GM12892 (cell line): Measurements from ENCODE around the gene TCEAL8.
"Not testable (repeated sequence)": the region's sequence is repeated elsewhere in the genome, so short reads cannot be mapped to it uniquely, and the experiment has no call there.

Experiments used
- DNase-seq: peaks from one replicate; pipeline ENCODE4 v3.0.0; 2011; ENCODE audit not compliant: insufficient read length
- FAIRE-seq: peaks from 2 replicates; lab custom pipeline; 2011; peaks lifted over from hg19 to GRCh38; lab: Jason Lieb, UNC
- POLR2A ChIP-seq: IDR thresholded peaks from 2 replicates; pipeline ENCODE4 v1.6.1; 2011; ENCODE audit warnings: low read depth, low read length, control low read depth
- POLR2AphosphoS5 ChIP-seq: IDR thresholded peaks from 2 replicates; pipeline ENCODE4 v1.6.1; 2011; ENCODE audit warnings: low read depth, low read length, control low read depth
- TAF1 ChIP-seq: IDR thresholded peaks from 2 replicates; pipeline ENCODE4 v1.6.1; 2011; ENCODE audit warnings: low read depth, mild to moderate bottlenecking, control low read depth, low read length, borderline replicate concordance

Gene TCEAL8

DNA sequence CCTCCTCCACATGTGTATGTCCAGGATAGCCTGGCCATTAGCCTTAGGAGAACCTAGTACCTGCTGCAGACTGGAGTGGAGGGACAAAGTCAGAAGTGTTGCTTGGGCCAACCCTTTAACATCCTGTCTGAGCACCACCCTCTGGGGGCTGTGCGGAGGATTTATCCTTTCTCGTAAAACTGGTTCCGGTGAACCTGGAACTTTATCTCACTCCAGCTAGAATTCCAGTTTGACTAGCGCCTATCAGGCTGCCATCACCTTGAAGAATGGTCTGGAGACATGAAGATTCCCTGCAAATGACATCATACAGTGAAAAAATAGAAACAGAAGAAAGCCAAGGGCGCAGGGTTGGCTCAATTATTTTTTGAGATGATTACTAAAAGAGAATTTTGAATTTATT lies 4.0 kb downstream of the TCEAL8 start:
- FAIRE-seq (no peak), DNase-seq (no peak)
- no peak for TF ChIP-seq POLR2A
- TF ChIP-seq POLR2AphosphoS5, result no peak
- TF ChIP-seq TAF1, result no peak

DNA sequence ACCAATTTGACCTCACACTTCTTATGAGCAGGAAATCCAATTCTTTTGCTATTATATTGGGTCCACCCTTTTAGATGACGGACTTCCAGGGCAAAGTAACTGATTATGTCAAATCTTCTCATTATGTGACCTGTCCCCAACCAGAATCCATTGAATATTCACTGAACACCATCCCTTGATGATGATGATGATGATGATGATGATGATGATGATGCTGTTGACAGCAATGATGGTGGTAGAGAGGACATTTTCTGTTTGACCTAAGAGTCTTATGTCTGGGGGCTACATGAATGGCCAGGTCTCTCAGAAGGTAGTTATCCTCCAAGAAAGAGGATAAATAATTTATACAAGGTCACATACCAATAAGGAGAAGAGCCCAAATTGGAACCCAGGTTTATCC lies 5.2 kb downstream of the TCEAL8 start:
- DNase-seq (no peak), FAIRE-seq (no peak)
- TF ChIP-seq POLR2A, result no peak
- TF ChIP-seq TAF1, result no peak
- TF ChIP-seq POLR2AphosphoS5, result no peak

DNA sequence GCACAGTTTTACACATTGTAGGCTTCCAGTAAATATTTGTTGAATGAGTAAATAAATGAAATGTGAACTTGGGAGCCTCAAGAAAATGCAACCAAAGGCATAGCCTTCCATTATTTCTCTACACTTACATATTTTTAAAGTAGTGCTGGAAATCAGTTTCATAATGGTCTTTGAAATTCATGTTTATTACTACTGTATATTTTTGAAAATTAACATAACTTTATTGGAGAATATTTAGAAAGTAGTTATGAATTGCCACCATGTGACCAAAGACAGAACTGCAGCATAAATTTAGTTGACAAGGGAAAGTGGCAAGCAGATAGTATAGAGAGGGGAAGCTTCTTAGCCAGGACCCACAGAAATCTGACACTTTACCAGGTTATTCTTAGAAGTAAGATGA lies 6.4 kb downstream of the TCEAL8 start:
- TF ChIP-seq POLR2A (no peak), TAF1 (no peak), POLR2AphosphoS5 (no peak)
- DNase-seq, result no peak
- no peak for FAIRE-seq

DNA sequence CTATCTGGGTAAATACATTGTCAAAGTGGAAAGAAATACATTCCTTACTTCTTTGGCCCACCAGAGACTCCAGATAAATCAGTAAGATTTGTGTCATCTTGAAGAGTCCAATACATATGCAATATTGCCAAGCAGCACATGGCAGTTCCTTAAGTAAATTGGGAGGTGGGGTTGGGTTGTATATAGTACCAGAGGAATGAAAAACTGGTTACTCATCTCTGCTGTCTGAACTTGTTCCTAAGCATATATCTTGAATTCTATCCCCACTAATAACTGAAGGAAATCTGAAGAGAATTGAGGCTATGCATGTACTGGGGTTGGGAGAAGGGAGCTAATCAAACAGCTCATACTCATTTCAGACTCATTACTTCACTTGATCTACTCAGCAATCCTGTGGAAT lies 14.8 kb downstream of the TCEAL8 start:
- DNase-seq (no peak), FAIRE-seq (no peak)
- TF ChIP-seq POLR2A (no peak), TAF1 (no peak), POLR2AphosphoS5 (no peak)

DNA sequence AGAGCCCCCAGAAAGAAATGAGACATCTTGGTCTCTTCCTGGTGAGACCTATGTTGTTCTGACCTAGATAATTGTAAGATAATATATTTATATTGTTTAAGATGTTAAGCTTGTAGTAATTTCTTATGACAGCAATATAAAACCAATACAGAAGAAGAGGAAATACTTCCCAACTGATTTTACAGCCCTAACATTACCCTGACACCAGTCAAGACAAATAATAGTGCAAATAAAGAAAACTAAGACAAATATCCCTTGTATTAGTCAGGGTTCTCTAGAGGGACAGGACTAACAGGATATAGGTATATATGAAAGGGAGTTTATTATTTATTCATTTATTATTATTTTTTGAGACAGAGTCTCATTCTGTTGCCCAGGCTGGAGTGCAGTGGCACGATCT lies 18.7 kb downstream of the TCEAL8 start:
- no peak for FAIRE-seq
- DNase-seq, result no peak
- TF ChIP-seq POLR2AphosphoS5 (no peak), TAF1 (no peak), POLR2A (no peak)

DNA sequence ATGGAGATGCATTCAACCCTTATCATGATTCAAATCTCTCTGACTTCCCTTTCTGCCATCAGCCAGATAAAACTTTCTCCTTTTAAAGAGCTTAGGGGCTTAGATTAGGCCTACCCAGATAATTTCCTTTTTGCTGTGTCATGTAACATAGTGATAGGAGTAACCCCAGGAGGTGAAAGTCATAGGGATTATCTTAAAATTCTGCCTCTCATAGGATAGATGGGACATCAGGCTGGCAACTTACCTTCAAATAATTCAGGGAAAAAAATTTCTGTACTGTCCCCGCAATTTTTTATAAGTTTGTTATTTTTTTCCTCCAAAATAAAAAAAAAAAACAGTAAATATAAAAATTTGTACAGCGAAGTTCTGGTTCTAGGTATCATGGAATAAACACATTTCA lies 19.3 kb downstream of the TCEAL8 start:
- DNase-seq, FAIRE-seq: not testable (repeated sequence)

DNA sequence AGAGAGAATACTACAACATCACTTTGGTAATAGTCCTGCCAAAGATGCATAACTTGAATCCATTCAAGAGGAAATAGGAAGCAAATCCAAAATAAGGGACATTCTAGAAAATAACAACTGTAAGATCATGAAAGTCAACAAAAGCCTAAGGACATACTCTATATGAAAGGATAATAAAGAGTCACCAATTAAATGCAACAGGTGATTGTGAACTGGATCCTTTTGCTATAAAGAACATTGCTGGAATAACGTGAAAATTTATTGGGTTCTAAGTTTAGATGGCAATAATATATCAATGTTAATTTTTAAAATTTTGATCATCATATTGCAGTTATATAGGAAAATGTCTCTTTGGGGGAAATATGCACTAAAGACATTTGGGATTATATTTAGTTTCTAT lies 20.1 kb downstream of the TCEAL8 start:
- DNase-seq (no peak), FAIRE-seq (no peak)
- no peak for TF ChIP-seq POLR2AphosphoS5
- no peak for TF ChIP-seq POLR2A
- TF ChIP-seq TAF1, result no peak

DNA sequence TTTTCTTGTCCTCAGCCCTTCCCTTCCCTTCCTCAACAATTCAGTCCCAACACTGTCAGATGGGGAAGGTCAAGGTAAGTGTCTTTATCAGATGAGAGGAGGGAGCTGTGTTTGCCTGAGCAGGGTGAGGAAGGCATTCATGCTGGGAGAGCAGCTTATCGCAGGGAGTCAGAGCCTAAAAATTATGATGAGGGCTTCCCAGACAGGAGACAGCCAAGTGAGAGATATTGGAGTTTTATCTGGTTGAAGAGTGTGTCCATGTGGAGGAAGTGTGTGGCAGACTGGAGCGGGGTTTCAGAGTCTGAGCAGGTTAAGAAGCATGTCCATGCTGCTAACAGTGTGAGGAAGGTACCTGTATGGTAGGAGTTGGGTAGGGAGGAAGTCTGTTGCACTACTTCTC lies 21.7 kb downstream of the TCEAL8 start:
- DNase-seq (no peak), FAIRE-seq (no peak)
- TF ChIP-seq TAF1 (no peak), POLR2AphosphoS5 (no peak), POLR2A (no peak)

DNA sequence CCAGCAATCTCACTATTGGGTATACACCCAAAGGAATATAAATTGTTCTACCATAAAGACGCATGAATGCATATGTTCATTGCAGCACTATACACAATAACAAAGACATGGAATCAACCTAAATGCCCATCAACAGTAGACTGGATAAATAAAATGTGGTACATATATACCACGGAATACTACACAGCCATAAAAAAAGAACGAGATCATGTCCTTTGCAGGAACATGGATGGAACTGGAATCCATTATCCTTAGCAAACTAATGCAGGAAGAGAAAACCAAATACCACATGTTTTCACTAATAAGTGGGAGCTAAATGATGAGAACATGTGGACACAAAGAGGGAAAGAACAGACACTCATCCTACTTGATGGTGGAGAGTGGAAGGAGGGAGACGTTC lies 29.0 kb downstream of the TCEAL8 start:
- FAIRE-seq, DNase-seq: not testable (repeated sequence)

DNA sequence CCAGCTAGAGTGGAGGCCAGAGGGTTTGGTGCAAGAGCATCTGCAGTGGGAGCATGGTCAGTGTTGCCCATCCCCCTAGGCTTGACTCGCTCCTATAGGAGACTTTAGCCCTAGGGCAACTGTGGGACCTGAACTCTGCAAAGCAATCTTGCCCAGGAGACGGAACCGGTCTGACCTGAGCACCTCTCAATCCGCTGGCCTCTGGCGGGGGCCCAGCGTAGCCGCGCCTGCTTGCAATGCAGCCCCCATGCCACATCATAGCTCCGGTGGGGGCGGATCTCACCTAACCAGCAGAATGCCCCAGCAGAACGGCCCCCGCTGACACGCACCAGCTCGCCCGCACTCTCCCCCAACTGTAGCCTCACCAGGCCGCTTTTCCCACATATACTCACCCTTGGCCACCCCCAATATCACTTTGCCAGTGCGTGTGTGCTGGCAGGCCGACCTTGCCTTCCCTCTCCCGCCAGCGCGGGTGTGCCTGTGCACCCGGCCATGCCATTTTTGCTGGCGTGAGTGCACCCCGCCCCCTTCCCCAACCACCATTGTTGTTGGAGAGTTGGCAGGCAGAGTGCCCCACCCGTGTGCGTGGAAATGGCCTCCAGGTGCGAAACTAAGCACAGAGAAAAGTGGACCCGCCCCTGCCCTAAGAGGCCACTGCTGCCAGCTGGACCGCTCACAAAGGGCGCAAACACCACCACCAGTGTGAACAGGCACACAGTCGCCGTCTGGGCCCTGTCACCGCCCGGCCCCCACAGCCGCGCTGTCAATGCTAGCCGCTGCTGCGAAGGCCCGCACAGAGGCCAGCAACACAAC lies 34.2 kb downstream of the TCEAL8 start:
- TF ChIP-seq POLR2AphosphoS5, result no peak
- TF ChIP-seq TAF1, result no peak
- no peak for TF ChIP-seq POLR2A
- DNase-seq (no peak), FAIRE-seq (no peak)

DNA sequence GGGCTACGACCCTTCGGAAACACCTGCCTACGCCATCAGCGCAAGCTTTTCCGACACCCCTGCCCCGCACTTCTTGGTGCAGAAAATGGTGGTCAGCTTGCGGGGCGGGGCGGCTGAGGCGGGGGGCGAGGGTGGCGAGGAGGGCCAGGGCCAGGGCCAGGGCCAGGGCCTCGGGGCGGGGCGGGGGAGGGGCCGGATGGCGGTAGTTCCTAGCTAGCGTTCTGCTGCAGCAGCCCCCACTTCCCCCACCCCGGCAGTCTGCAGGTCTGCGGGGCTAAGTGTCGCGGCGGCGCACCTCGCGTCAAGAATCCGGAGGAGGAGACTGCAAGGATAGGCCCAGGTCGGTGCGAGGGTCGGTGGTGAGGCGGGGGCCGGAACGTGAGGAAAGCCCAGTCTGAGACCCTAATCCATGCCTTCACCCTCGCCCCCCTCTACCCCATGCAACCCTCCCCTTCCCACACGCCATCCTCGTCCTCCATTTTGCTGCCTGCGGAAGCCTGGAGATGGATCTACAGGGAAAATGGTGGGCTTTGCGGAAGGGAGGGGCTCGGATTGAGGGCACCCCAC lies 39.4 kb downstream of the TCEAL8 start:
- FAIRE-seq (no peak), DNase-seq (no peak)
- TF ChIP-seq POLR2AphosphoS5, result no peak

DNA sequence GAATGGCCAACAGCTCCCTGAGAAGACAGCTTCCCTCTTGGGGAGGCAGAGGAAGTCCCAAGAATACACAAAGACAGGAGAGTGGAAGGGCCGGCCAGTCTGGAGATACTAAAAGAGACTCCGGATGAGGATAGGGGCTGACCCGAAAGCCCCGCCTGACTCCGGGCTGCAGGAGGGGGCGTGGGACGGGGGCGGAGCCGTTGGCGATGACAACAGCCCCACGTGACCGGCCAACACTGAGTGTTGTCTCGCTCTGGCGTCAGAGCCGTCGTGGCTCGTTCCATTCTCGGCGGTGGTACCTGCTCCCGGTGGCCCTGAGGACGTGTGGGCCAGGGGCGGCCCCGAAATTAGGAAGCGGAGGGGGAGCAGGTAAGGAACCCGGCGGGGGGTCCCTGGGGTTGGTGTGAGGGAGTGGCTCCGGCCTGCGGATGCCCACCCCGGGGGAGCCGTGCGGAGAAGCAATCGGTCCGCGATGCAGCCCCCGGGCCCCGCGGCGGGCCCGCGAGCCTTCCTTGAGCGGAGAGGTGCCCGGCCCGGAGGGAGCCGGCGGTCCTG lies 40.0 kb downstream of the TCEAL8 start, which contains the start of gene BEX4:
BEX4 (plus strand) TSS at position 239 of the 555 bp plus-strand sequence. CDS start 1,046 bp downstream, outside the sequence.
- TF ChIP-seq POLR2A (no peak), TAF1 (0 out of 2 replicates have a peak, but pooled peaks have one; percentile 50)
- no peak for FAIRE-seq
- peak; percentile 43 for DNase-seq
